NCI-H526 treated with DMSO at 0.1 percent for 48 hours (cell line): ENCODE data around the gene TMEM120A.

Source experiments
- DNase-seq: peaks from one replicate; lab custom pipeline; 2025; lab: John Stamatoyannopoulos, UW

TMEM120A gene

GRCh38 chr7:75995052-75995471 lies 667 bp upstream of the TMEM120A start:
- no peak for DNase-seq

DNA sequence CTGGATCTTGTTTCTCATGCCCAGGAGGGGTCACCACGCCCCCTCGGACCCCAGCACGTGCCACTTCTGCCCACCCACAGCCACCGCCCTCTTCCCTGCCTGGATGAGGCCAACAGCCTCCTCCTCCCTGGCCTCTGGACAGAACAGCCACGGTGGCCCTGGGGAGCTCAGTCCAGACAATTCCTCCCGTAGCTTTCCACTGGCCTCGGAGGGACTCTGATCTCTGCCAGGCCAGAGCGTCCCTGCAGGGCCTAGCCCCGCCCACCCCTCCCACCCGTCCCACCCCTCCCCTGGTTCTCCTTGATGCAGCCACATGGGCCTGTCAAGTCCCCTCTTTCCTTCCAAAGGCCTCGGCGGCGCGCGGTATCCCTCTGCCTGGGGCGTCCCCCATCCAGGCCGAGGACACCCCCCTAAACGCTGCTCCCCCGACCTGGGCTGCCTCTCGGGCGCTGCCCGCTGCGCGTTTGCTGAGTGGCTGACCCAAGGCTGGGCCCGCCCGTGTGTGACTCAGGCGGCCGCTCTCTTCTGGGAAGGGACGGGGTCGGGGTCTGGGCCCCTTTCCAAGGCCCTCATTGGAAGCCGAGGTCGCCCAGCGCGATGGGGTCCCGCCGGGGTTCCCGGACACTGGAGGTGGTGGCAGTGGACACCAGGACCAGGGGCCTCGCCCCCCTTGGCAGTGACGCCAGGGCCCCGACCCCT lies 557 bp downstream of the TMEM120A start:
- no peak for DNase-seq

DNA sequence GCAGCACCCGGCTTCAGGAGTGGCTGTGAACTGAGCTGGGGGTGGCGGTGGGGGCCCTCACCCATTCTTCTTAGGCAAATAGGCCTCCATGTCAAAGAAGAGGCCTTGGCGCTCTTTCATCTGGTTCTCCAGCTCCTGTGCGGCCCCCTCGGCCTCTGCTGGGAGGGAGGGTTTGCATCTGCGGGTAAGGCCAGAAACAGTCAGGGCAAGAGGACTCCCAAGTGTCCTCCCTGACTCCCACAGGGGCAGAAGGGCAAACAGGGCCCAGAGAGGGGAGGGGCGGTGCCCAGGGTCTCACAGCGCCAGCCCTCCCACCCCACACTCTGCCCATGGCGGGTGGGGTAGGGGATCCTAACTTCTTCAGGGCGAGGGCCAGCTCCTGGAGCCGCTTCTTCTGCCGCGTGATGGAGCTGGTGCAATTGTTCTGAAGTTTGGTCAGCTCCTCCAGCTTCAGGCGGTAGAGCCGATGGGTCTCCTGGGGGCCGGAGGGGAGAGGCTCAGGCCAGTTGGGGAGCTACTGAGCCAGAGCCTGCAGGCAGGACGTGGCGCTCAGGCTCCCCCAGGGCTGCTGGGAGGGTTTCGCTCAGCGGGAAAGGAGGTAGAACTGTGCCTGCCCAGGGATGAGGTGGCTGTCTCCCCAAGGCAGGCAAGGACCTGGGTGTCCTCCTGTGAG lies 2.2 kb downstream of the TMEM120A start:
- no peak for DNase-seq

GRCh38 chr7:75991531-75992082 lies 2.8 kb downstream of the TMEM120A start:
- DNase-seq, result no peak

- no peak for DNase-seq
Measured at GRCh38 chr7:75989500-75990388, 4.7 kb downstream of the TMEM120A start.

DNA sequence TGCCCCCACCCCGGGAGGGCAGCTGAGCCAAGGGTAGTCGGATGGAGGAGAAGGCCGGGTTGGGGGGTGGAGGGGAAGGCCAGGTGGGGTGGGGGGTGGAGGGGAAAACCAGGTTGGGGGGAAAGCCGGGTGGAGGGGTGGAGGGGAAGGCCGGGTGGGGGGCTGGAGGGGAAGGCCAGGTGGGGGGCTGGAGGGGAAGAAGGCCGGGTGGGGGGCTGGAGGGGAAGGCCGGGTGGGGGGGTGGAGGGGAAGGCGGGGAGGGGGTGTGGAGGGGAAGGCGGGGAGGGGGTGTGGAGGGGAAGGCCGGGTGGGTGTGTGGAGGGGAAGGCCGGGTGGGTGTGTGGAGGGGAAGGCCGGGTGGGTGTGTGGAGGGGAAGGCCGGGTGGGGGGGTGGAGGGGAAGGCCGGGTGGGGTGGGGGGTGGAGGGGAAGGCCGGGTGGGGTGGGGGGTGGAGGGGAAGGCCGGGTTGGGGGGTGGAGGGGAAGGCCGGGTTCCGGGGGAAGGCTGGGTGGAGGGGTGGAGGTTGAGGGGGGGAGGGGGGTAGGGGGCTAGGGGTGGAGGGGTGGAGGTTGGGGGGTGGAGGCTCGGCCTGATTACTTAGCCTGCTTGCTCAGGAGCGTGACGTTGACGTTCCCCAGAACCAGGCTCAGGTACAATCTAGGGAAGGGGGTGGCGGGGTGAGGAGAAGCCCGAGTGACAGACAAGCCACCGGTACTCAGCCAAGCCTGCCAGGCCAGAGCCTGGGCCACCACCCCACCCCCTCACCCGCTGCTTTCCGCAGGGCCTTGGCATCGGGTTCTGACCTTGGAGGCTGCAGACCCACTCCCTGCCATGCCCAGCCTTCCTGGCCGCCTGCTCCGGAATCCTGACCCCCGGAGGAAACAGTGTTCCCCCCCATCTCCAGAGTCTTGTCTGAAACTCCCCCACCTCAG lies 5.6 kb downstream of the TMEM120A start:
- no peak for DNase-seq

DNA sequence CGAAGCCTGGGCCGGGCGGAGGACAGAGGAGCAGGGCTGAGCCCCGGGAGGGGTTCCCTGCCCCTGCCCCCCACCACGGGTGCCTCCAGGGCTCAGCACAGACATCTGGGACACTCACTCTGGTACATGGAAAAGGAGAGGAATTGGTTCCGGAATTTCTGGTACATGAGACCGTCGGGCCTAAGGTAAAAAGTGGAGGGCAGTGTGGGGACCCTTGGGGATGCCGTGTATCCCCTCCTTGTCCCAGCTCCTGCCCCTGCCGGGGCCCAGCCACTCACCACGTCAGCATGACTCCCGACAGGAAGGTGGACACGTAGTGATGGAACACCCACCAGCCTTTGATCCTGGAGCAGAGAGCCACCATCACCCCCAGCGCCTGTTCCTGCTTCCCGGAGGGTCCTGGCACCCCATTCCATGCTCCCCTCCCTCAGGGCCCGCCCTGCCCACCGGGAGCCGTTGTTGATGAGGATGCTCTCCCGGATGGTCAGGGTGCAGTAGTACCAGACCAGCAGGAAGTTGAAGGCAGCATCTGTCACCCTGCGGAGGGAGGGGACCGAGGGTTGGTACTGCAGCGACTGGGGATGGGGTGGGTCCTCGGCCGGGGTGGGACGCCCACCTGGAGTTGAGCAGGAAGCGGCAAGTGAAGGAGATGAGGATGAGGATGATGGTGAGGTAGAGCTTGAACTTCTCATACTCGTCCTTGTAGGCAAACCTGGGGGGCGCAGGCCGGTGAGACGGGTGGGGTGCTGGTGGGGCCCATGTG lies 6.4 kb downstream of the TMEM120A start:
- no peak for DNase-seq

DNA sequence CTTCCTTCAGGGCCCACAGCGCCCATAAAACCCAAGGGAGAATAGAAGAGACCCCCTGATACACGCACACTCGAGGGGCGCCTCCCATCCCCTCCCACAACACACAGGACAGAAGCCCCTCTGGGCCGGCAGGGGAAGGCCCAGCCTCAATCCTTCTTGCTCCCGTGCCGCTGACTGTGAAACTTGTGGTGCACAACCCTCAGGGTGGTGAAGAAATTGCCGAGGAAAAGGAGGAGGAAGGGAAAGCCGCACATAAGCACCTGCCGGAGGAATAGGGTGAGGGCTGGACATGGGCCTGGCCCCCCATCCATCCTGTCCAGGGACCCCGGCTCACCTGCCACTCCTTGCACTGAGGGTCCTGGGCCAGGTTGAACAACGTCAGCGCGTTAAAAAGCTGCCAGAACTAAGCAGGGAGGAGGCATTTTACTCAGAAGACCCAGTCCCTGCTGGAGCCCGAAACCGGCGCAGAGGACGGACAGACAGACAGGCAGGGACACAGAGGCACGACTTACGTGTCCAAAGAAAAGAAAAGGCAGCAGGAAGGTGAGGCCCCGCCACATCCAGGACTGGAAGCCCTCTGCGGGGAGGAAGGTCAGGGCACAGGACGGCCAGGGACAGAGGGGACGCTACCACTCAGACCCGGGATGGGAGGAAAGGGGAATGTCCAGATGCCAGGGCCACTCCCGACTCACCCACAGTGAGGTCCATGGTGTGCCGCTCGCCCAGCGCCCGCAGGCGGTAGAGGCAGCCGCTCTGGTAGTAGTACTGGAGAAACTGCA lies 7.2 kb downstream of the TMEM120A start:
- DNase-seq, result no peak

- DNase-seq, result no peak
Measured at GRCh38 chr7:75986147-75986781, 8.1 kb downstream of the TMEM120A start.

GRCh38 chr7:75985518-75986146 lies 8.8 kb downstream of the TMEM120A start:
- no peak for DNase-seq

DNA sequence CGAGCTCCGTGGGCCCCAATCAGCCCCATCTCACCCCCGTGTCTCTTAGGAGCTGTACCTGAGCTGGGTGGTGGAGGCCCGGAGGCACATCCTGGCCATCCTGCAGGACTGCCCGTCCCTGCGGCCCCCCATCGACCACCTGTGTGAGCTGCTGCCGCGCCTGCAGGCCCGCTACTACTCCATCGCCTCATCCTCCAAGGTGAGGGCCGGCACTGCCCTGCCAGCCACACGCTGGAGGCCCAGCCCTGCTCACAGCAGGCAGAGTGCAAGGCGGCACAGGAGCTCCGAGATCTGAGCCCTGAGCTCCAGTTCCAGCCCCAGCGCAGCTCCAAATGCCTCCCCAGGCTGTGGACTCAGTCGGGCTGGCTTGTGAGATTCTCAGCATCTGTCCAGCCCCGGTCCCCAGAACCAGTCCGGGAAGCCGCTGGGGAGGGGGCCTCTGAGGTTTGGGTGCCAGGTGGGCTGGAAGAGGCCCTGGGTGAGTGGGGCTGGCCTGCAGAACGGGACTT lies 9.3 kb downstream of the TMEM120A start:
- no peak for DNase-seq

- DNase-seq, result no peak
Measured at GRCh38 chr7:75984130-75985008, 10.0 kb downstream of the TMEM120A start.

DNA sequence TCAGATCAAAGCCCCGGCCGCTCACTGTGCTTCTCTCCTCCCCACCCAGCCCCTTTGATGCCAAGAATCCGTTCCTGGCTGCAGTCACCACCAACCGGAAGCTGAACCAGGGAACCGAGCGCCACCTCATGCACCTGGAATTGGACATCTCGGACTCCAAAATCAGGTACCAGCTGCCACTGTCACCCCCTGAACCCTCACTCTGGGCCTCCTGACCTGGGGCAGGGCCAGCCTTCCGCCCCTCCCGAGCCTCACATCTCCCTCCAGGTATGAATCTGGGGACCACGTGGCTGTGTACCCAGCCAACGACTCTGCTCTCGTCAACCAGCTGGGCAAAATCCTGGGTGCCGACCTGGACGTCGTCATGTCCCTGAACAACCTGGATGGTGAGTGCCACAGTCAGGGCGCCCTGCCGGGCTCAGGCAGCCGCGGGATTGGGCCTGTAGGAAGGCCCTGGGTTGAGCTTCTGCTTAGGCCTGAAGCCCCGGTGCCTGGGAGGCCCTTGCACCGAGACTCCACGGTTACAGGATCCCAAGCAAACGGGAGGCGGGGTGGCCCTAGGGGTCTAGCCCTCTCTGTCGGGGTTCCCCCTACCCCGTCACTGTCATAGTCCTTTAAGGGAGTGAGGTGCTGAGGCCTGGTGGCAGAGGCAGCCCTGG lies 10.8 kb downstream of the TMEM120A start:
- no peak for DNase-seq

GRCh38 chr7:75982306-75983064 lies 11.9 kb downstream of the TMEM120A start:
- no peak for DNase-seq

- DNase-seq, result no peak
Measured at GRCh38 chr7:75981453-75982305, 12.7 kb downstream of the TMEM120A start.

- DNase-seq, result no peak
Measured at GRCh38 chr7:75981203-75981452, 13.3 kb downstream of the TMEM120A start.
